Fibroblast of lung (primary cell): Measurements from ENCODE around the gene UST. TPM values are rescaled to one million over a fixed set of nuclear protein-coding genes. Genes with fewer than 3 reads are reported as not detected.

Experiments
- DNase-seq, 2 donors: peaks; one replicate each; pipeline versions ENCODE4 v3.0.0 to v3.0.0-alpha.2; 2010; ENCODE audit warnings: low read depth in 2 of 2
- H2AFZ ChIP-seq: 2 replicates; pipeline ENCODE4 v1.5.1; 2012; ENCODE audit warnings: low read length, control low read depth, inconsistent platforms
- H3K27ac ChIP-seq: 2 replicates; pipeline ENCODE4 v1.5.1; 2011; ENCODE audit warnings: low read length, control low read depth; ENCODE audit not compliant: insufficient read depth
- H3K27me3 ChIP-seq: 2 replicates; pipeline ENCODE4 v1.5.1; 2011; ENCODE audit warnings: mild to moderate bottlenecking, low read length; ENCODE audit not compliant: control insufficient read depth, insufficient read depth
- H3K36me3 ChIP-seq: 2 replicates; pipeline ENCODE4 v1.5.1; 2011; ENCODE audit warnings: low read length; ENCODE audit not compliant: control insufficient read depth, insufficient read depth
- H3K4me1 ChIP-seq: 2 replicates; pipeline ENCODE4 v1.5.1; 2011; ENCODE audit warnings: low read length; ENCODE audit not compliant: control insufficient read depth, insufficient read depth; ENCODE audit errors: extremely low read depth
- H3K4me2 ChIP-seq: 2 replicates; pipeline ENCODE4 v1.5.1; 2011; ENCODE audit warnings: low read length, control low read depth; ENCODE audit not compliant: insufficient read depth; ENCODE audit errors: extremely low read depth
- H3K4me3 ChIP-seq, 4 experiments: fragments of 200-600 bp in 1 of 4; sonication (generic) in 1 of 4; replicated peaks in 1 of 4; 2 replicates each; pipeline ENCODE4 v1.5.1; 2011 to 2016; ENCODE audit warnings: low read length in 4 of 4, low read depth in 3 of 4, mild to moderate bottlenecking in 3 of 4, control low read depth in 2 of 4, inconsistent platforms in 1 of 4, mixed read lengths in 1 of 4; ENCODE audit not compliant: insufficient read depth in 1 of 4; ENCODE audit errors: control extremely low read depth in 1 of 4
- H3K79me2 ChIP-seq: 2 replicates; pipeline ENCODE4 v1.5.1; 2012; ENCODE audit warnings: mild to moderate bottlenecking, low read length, inconsistent platforms; ENCODE audit not compliant: control insufficient read depth, insufficient read depth
- H3K9ac ChIP-seq: 2 replicates; pipeline ENCODE4 v1.5.1; 2011; ENCODE audit warnings: mild to moderate bottlenecking, low read length, control low read depth; ENCODE audit not compliant: insufficient read depth
- H3K9me3 ChIP-seq: 2 replicates; pipeline ENCODE4 v1.5.1; 2012; ENCODE audit warnings: low read depth, low read length; ENCODE audit not compliant: control insufficient read depth, insufficient read depth
- H4K20me1 ChIP-seq: 2 replicates; pipeline ENCODE4 v1.5.1; 2011; ENCODE audit warnings: low read length; ENCODE audit not compliant: control insufficient read depth, insufficient read depth; ENCODE audit errors: extremely low read depth
- EZH2 ChIP-seq: IDR thresholded peaks from 2 replicates; pipeline ENCODE4 v1.5.1; 2012; ENCODE audit warnings: low read length, control low read depth, mild to moderate bottlenecking; ENCODE audit errors: missing control alignments
- polyA plus RNA-seq, 2 donors: library from polyadenylated mRNA; depleted of rRNA in 1 of 2; stranded (reverse) in 1 of 2; unstranded in 1 of 2; fragments of >200 nt; gene quantifications; 2 replicates each; pipeline ENCODE4 v1.2.1, GENCODE V29; 2011 to 2012; ENCODE audit warnings: missing spikeins in 1 of 2
- total RNA-seq: library from RNA; depleted of rRNA; stranded (reverse); fragments of >200 nt; gene quantifications from 2 replicates; pipeline ENCODE4 v1.2.1, GENCODE V29; 2014
- TF ChIP-seq, protein P1 (sequence below), 2 donors: IDR thresholded peaks in 1 of 2; conservative IDR thresholded peaks in 1 of 2; 1 replicate in 1 of 2; 2 replicates in 1 of 2; pipeline ENCODE4 v1.5.1; 2011 to 2012; ENCODE audit warnings: low read length in 2 of 2, control low read depth in 1 of 2, inconsistent platforms in 1 of 2, low read depth in 1 of 2, mild to moderate bottlenecking in 1 of 2

The UST gene
- total and polyA plus RNA-seq, 2 donors (not counting 1 experiment from before 2014, with no cell fraction given): 6.8 to 19.5 TPM

DNA sequence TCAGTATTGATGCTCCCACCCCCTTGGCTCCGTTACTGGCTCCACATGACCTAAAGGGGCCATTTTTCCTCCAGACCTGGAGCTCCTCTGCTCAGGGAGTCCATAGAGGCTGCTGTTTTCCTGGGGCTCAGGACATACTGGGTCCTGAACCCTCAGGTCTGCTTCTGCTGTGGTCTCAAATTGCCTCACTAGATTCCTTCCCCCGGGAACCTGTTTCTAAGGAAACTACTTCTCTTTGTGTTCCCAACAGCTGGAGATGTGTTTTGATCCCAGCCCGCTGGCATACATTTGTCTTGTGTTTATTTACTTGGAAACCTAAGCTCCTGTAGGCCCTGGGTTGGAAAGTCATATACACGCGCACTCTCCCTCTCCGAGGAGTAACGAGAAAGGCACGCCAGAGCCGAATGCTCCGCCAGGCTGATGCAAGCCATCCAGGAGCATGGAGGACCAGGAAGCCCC lies 222.8 kb downstream of the UST start:
- Histone ChIP-seq H3K4me3 (no peak overlapping the region), H3K4me2 (peak overlapping the region; percentile 9), H3K9ac (no peak overlapping the region), H3K27ac (peak overlapping the region; percentile 74), H3K9me3 (no peaks in the 10 kb centered on the region), H4K20me1 (no peaks in the 10 kb centered on the region), H3K4me1 (peaks cover 5% of the 10 kb centered on the region), H3K79me2 (no peaks in the 10 kb centered on the region), H2AFZ (no peak overlapping the region), H3K36me3 (no peaks in the 10 kb centered on the region), H3K27me3 (no peaks in the 10 kb centered on the region)
- no peak for TF ChIP-seq EZH2
- TF ChIP-seq, protein P1, sequence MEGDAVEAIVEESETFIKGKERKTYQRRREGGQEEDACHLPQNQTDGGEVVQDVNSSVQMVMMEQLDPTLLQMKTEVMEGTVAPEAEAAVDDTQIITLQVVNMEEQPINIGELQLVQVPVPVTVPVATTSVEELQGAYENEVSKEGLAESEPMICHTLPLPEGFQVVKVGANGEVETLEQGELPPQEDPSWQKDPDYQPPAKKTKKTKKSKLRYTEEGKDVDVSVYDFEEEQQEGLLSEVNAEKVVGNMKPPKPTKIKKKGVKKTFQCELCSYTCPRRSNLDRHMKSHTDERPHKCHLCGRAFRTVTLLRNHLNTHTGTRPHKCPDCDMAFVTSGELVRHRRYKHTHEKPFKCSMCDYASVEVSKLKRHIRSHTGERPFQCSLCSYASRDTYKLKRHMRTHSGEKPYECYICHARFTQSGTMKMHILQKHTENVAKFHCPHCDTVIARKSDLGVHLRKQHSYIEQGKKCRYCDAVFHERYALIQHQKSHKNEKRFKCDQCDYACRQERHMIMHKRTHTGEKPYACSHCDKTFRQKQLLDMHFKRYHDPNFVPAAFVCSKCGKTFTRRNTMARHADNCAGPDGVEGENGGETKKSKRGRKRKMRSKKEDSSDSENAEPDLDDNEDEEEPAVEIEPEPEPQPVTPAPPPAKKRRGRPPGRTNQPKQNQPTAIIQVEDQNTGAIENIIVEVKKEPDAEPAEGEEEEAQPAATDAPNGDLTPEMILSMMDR (conservative IDR thresholded peaks at IDR 0.05 in 1 of 2, IDR thresholded peaks at IDR 0.05 in 1 of 2; ENCODE audit: low read depth in 1 of 2, low read length in 2 of 2): no peak
- peak; percentile 76 to 92 for DNase-seq

GRCh38 chr6:148971031-148971927 lies 224.4 kb downstream of the UST start:
- Histone ChIP-seq H3K4me2 (no peak overlapping the region), H3K4me1 (peaks cover 5% of the 10 kb centered on the region), H3K27me3 (no peaks in the 10 kb centered on the region), H3K27ac (no peak overlapping the region), H3K9me3 (no peaks in the 10 kb centered on the region), H3K79me2 (no peaks in the 10 kb centered on the region), H3K4me3 (no peak overlapping the region), H2AFZ (no peak overlapping the region), H3K9ac (no peak overlapping the region), H4K20me1 (no peaks in the 10 kb centered on the region), H3K36me3 (no peaks in the 10 kb centered on the region)
- peak in 1 of 2 donors; percentile 51 for DNase-seq
- TF ChIP-seq, protein P1 (conservative IDR thresholded peaks at IDR 0.05 in 1 of 2, IDR thresholded peaks at IDR 0.05 in 1 of 2; ENCODE audit: low read depth in 1 of 2, low read length in 2 of 2): no peak
- TF ChIP-seq EZH2: no peak

GRCh38 chr6:148972481-148972880 lies 225.7 kb downstream of the UST start:
- Histone ChIP-seq H3K36me3 (no peaks in the 10 kb centered on the region), H2AFZ (no peak overlapping the region), H3K4me3 (no peak overlapping the region), H3K27ac (no peak overlapping the region), H3K27me3 (no peaks in the 10 kb centered on the region), H3K9ac (no peak overlapping the region), H3K4me2 (no peak overlapping the region), H3K79me2 (no peaks in the 10 kb centered on the region), H3K9me3 (no peaks in the 10 kb centered on the region), H4K20me1 (no peaks in the 10 kb centered on the region), H3K4me1 (peaks cover 5% of the 10 kb centered on the region)
- DNase-seq: peak in 1 of 2 donors; percentile 55
- TF ChIP-seq EZH2: no peak
- TF ChIP-seq, protein P1 (conservative IDR thresholded peaks at IDR 0.05 in 1 of 2, IDR thresholded peaks at IDR 0.05 in 1 of 2; ENCODE audit: low read depth in 1 of 2, low read length in 2 of 2): no peak
